Stimulated activated CD4-positive, alpha-beta T cell treated with anti-CD3 and anti-CD28 coated beads, Interleukin-2, amount 100 ng/mL, for 4 hours (primary cell): ENCODE measurements around the gene ULBP3.
"Not testable (repeated sequence)": the region's sequence is repeated elsewhere in the genome, so short reads cannot be mapped to it uniquely, and the experiment has no call there.

Experiments used
- DNase-seq: peaks from one replicate; pipeline ENCODE4 v3.0.0-alpha.2; 2020; ENCODE audit warnings: low read depth

The ULBP3 gene

DNA sequence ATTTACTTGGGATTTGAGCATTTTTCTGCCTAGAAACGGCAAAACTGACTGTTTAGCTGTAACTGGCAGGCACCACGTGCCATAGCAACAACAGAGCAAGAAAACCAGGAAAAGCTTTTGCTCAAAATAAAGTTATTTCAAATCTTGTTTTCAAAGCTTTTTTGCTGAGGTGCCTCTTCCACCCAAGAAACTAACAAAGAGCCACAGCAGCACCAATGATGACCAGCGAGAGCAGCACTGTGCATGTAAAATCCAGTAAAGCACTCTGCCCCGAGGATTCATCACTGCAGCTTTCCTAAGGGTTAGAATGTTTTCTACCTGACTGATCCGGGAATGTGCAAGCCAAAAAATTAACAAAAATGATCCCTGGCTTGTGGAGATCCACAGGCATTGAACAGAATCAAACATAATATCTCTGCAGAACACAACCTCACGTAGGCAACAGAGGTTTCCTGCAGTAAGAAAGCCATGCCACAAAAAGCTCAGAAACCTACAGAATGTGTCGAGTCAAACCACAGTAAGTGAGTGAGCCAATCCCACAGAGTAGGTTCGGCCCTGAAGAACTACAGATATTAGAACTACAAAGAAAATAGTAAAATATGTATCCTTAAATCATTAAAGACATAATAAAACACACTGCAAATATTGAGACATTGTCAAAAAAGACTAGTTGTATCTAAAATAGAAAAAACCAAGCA lies 7.4 kb upstream of the ULBP3 start:
- no peak for DNase-seq

DNA sequence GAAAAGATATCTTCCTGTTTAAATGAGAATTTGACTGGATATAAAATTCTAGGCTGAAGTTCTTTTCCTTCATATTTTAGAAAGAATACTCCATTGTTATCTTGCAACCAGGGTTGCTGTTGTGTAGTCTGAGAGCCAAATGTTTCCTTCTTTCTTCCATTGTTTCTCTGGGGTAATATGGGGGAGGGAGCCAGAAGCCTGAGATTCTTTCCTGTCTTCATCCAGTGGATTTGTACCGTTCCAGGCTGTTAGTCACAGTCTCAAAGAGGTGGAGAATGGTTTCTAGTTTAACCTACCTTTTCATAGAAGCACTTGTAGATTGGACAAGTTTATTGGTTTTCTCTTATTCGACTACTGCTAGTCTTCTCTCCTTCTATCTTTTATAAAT lies 6.1 kb upstream of the ULBP3 start:
- DNase-seq, result no peak

DNA sequence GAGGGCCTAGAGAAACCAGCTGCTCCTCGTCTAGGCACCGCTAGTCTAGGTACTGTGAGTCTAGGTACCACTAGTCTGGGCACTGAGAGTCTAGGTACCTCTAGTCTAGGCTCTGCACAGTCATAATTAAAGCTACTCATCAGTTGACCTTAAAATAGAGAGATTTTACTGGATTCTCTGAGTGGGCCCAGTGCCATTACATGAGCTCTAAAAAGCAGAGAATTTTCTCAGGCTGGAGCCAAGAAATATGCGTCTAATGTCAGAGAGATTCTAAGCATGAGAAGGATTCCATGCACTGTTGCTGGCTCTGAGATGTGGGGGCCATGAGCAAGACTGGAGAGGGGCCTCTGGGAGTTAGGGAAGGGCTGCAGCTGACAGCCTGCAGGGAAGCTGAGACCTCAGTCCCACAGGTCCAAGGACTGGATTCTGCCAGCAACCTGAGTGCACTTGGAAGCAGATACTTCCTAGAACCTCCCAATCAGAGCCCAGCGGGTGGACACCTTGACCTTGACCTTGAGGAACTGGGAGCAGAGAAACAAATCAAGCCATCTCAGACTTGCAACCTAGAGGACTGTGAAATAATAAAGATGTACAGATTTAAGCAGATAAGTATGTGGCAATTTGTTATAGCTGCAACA lies 5.6 kb upstream of the ULBP3 start:
- not testable (repeated sequence) for DNase-seq

DNA sequence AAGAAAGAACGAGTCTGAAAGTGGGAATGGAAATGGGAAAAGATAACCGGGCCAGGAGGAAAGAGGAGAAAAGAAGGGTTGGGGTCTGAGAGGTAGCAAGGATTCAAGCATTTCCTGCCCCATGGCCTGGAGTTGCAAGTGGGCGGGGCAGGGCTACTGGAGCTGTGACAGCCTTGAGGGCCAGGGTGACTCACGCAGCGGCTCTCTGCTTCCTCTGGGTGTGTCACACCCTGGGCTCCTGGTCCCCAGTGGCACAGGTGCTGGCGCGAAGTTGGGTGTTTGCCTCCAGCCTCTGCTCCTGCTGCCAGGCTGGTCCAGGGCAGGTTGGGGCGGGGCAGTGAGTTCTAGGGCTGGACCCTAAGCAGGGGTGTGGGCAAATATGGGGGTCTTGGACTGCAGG lies 3.3 kb upstream of the ULBP3 start:
- no peak for DNase-seq

DNA sequence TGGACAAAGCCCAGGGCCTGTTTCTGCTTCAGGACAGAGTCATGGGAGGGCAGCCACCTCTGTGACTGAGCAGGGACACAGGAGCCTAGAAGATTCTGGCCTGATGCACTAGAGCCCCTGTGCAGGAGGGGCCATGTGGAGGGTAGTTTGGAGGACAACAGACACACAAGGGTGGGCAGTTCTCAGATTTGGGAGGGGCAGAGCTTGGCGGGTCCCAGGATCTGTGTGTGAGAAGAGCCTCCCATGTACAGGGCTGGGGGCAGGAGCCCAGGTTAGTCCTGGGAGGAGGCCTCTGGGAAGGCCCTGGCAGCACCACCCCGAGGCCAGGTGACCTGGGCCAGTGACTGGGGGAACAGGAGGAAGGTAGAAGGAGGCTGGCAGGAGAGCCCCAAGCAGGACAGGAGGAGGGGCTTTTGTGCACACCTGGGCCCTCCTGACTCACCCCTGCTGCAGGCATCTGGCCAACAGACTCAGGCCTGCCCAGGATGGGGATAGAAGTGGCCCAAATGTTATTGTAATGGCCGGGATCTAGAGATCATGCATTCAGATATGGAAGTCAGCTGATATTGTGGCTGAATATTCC lies 1.4 kb upstream of the ULBP3 start:
- DNase-seq, result no peak

DNA sequence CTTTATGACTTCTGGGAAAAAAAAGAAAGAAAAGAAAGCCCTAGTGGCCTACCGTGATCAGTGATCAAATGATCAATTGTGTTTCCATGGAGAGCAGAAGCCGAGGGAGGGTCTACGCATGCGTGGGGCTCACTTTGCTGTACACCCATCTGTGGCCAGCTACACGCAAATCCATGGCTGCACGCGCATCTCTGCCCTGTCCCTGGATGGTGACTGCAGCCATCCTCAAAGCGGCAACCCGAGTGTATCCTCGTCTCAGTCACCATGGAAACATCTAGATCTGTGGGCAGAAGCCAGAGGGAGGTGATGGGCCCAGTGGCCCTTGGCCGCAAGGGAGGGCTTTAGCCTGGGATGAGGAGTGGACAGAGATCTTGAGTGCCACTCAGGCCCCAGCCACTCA lies 785 bp upstream of the ULBP3 start:
- DNase-seq, result no peak

DNA sequence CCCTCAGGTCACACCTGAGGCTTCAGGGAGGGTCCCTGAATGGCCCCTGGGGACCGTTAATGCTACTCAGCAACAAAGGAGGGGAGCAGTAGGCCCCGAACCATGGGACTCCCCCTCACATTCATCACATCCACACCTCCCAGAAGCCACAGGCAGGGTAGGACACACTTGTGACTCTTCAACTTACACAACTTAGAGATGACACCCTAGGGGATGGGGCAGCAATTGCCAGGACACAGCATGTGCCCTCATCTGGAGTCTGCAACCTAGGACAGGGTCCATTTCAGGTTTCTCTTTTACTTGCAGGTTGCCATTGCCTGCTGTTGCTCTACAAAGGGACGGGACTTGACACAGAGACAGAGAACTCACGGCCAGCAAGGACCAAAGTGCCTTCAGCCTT lies 770 bp downstream of the ULBP3 start:
- no peak for DNase-seq

DNA sequence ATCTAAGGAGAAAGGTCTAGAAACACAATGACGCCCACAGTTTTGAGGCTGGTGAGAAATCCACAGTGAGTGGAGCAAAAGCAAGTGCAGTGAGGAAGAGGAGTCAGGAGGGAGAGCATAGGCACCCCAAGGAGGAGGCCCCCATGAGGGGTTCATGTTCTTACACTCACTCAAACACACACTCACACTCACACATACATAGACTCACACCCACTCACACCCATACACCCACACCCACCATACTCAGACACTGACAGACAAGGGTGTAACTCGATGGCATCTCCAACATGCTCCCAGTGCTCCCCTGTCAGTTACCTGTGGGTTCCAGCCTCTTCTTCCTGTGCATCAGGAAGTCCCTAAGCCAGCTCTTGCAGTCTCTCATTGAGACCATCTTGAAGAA lies 3.8 kb downstream of the ULBP3 start:
- no peak for DNase-seq

DNA sequence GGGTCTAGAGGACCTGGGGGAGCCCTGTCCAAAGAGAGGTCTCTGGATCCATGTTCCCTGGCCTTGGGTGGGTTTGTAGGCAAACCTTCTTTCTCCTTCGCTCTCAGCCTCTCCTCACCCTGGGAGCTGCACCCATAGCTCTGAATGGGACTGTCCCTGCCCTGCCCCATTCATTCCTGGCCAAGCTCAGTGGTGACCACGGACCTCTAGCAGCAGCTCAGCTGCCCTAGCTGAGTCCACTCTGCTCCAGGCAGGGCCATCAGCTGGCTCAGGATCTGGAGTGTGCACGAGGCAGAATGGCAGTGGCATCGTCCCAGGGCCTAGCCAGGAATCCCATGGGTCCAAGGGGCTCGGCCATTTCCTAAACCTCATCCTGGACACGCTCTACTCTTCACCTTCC lies 5.3 kb downstream of the ULBP3 start:
- no peak for DNase-seq

DNA sequence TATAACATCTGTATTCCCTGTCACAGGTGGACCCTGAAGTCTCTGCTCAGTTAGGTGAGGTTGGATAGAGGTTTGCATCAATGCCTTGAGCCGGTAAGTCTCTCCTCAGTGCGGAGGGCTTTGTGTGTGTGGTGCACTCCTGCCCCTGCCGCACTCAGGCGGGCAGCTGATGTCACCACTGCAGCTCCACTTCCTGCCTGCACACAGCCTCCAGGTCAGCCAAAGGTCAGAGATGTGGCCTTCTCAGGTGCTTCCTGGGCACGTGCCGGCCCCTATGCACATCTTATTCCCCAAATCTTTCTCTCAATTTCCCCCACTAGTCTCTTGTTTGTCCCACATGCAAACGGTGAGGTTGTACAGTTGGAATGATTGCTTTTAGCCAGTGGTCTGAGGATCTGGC lies 8.9 kb downstream of the ULBP3 start:
- not testable (repeated sequence) for DNase-seq

DNA sequence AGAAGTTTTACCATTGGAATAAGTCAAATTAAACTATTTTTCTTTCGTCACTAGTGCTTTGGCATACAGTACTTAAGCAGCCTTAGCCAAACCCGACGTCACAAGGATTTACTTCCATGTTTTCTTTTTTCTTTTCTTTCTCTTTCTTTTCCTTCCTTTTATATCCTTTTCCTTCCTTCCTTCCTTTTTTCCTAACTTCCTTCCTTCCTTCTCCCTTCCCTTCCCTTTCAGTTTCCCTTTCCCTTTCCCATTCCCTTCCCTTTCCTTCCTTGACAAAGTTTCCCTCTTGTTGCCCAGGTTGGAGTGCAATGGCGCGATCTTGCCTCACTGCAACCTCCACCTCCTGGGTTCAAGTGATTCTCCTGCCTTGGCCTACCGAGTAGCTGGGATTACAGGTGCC lies 9.9 kb downstream of the ULBP3 start:
- no peak for DNase-seq

DNA sequence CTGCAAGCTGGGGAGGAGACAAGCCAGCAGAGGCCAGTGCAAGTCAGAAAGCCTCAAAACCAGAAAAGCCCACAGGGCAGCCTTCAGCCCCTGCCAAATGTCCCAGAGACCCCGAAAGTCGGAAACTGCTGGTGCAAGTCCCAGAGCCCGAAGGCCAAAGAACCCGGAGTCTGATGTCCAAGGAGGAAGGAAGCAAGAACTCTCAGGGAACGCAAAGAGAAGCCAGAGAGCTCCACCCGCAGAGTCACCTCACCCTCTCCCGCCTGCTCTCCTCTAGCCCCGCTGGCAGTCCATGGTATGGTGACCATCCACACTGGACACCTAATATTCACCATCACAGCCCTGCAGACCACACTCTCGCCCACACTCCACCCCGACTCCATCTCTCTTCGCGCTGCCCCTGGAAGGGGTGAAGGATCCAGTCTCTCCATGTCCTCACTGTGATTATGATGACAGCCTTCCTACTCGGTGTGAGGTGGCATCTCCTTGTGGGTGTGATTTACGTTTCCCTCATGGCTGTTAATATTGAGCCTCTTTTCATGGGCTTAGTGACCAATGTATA lies 10.6 kb downstream of the ULBP3 start:
- DNase-seq, result no peak

DNA sequence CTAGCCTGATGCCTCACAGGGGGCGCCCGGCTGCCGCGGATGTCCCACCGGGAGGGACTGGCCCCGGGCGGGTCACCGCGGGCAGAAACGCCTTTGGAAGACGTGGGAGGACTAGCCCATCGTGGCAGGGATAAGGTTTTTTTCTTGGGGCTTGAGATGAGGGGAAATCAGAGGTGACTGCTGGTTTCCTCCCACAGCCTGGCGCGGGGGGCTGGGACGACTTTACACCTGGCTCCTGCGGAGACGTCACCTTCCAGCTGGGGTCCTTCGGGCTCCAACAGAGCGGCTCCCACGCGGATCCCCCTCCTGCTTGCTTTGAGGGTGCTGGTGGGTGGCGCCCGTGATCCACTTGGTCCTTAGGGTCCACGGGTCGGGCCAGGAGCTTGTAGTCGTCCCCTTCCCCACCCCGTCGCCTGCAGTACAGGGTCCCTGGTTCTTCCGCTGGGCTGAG lies 11.4 kb downstream of the ULBP3 start:
- no peak for DNase-seq

DNA sequence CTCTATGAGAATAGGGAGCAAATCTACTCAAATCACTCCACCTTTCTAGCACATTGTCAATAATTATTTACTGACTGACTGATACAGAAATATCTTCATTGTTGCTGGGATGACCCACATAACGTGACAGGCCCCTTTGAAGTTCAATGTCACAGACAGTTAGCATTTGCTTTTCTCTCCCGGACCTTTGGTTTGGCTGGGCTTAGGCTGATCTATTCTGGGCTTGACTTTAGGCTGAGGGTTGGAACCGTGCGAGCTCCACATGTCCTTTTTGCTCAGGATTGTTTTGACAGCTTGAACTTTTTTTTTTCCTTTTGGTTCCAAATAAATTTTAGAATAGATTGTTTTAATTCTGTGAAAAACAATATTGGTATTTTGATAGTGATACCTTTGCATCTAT lies 12.0 kb downstream of the ULBP3 start:
- no peak for DNase-seq

DNA sequence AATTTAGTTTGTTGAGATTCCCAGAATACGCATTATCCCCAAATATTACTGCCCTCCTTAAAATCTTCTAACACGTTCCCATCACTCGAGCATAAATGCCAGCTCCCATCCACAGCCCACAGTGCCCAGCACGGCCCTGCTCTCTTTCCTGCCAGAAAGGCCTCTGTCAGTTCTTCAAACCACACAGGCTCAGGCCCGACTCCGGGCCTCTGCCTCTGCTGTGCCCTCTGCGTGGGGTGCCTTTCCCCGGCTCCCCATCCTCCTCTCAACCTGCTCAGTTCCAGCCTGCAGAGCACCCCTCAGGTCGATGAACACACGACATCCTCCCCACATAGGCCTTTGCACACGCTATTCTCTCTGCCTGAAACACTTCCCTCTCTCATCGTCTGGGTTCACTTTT lies 12.8 kb downstream of the ULBP3 start:
- DNase-seq, result no peak

DNA sequence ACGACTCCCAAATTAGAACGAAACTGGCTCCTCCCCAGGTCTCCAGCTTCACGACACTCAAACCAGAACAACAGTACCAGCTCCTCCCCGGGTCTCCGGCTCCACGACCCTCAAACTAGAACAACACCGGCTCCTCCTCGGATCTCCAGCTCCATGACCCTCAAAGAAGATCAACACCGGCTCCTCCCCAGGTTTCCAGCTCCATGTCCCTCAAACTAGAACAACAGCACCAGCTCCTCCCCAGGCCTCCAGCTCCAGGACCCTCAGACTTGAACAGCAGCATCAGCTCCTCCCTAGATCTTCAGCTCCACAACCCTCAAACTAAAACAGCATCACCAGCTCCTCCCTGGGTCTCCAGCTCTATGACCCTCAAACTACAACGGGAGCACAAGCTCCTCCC lies 13.8 kb downstream of the ULBP3 start:
- no peak for DNase-seq

DNA sequence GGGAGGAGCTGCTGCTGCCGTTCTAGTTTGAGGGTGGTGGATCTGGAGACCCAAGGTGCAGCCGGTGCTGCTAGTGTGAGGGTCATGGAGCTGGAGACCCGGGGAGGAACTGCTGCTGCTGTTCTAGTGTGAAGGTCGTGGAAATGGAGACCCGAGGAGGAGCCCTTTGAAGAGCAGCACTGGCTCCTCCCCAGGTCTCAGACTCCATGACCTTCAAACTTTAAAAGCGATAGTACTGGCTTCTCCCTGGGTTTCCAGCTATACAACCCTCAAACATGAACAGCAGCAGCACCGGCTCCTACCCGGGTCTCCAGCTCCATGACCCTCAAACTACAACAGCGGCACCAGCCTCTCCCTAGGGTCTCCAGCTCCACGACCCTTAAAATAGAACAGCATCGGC lies 15.5 kb downstream of the ULBP3 start:
- no peak for DNase-seq

DNA sequence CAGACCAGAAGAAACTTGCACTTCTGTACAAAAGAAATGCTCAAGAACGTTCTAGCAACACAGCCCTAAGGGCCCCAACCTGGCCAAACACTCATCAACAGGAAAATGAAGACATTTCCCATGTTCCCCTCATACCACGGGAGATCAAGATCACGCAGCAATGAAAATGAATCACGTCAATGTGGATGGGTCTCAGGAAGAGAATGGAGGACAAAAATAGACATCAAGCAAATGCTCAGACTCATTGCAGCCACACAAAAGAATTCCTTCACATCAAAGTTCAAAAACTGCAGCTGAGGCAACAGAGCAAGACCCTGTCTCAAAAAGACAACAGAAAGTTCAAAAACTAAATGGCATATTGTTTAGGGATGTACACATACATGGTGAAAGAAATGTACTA lies 18.1 kb downstream of the ULBP3 start:
- no peak for DNase-seq

DNA sequence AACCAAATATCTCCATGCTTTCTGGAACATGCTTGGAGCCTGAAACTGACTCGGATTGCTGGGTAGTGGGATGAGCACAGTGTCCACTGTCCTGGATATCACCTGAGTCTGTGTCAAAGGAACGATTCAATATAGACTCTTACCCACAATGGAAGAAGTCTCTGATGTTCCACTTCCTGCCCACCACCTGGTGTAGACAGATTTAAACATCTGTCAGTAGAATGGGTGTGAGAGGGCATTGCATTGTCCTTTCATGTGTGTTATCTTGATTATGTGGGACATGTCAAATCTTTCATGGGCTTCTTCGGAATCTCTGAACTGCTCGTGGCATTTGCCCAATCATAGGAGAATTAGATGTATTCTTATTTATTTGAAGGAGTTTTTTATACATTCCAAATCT lies 20.8 kb downstream of the ULBP3 start:
- DNase-seq, result no peak

DNA sequence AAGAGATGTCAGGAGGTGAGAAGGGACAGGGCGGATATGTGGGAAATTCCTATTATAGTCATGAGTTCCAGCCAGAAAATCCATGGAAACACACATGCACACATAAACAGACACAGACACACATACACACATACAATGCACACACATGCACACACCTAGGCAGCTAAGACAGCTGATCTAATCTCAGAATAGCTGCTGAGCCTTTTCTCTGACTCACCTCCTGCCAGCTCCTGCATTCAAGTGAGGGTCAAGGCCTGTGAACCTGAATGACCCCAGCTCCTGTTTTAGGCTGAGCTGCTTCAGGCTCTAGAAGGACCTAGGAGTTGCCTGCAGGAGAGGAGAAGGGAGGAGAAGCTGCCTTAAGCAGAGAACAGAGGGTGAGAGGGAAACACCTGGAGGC lies 22.0 kb downstream of the ULBP3 start:
- no peak for DNase-seq

DNA sequence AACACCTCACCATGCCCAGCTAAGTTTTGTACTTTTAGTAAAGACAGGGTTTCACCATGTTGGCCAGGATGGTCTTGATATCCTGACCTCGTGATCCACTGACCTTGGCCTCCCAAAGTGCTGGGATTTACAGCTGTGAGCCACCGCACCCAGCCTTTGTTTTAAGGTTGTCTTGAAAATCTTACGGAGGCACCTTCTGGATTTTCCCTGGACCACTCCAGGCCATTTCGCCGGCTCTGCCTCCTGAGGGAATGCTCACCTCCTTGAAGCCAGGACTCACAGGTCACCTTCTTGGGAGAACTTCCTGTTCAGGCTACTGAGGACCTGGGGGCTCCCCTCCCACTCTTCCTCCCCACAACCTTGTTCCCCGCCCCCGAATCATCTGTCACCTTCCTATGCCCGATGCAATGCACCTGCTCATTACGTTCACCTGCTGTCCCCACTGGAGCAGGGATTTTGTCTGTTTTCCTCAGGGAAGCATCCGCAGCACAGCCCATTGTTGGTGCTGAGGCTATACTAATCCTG lies 24.2 kb downstream of the ULBP3 start:
- no peak for DNase-seq

DNA sequence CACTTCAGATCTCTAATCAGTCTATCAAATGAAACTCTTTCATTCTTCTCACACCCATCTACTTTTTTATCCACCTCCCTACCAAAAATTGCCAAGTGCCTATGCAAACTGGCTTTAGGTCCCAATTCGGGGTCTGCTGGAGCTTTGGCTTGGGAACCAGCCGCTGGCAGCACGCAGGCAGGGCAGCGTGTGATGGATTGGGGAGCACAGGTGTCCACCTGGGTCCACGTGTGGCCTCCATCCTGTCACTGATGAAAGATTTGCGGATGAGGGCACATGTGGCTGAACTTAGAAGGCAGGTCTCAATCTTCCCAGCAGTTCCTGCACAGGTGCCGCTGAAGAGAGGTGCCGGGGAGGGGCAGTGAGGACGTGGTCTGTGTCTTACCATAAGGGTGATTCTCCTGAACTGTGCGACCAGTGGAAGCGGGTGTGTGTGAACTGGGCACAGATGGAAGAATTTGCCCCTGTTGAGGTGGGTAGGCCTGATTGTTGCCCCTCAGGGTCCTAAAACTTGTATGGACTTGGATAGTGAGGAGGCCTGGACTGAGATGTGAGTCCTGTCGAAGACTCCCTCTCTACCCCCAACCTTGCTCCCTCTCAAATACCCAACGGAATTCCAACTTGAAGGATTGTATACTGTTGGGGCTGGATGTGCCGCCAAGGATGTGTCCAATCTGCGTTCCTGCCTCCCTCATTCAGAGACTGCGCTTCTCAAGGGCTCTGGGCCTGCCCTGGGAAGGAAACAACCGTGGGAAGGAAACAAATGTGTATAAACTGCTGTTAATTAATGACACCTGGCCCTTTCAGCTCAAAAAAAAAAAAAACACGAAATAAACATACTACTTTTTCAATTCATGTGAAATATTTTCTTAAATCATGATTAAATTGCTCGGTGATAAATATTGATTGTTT lies 25.2 kb downstream of the ULBP3 start:
- no peak for DNase-seq
